HCT116 (cell line): ENCODE results near the gene MEIKIN. TPM values are rescaled to one million over a fixed set of nuclear protein-coding genes. Genes with fewer than 3 reads are reported as not detected.

Experiments used
- ATAC-seq: fragments of 200-7000 bp; cut with Tn5 transposase; 2 replicates; pipeline ENCODE4 v1.9.1; 2020; ENCODE audit warnings: mild to moderate bottlenecking, moderate library complexity
- BruUV-seq: library from RNA; stranded (reverse); fragments of 400-500 nt; replicated peaks from 2 replicates; lab custom pipeline; 2021; lab: Mats Ljungman, UMichigan
- CTCF ChIA-PET: fragments of 300-600 bp; sonication (Branson Sonifier 250); formaldehyde crosslinking; loops from one replicate; lab custom pipeline; 2021; ENCODE audit warnings: antibody characterized with exemption; lab: Charles Lee
- POLR2A ChIA-PET: fragments of 300-600, 350-600 bp; sonication (Branson Sonifier 250); formaldehyde crosslinking; loops from one replicate; lab custom pipeline; 2021; ENCODE audit warnings: antibody characterized with exemption; lab: Charles Lee
- RAD21 ChIA-PET, 2 experiments: fragments of 300-600 bp; sonication (Branson Sonifier 250); formaldehyde crosslinking; loops; one replicate each; lab custom pipeline; 2023; ENCODE audit warnings: low total read pairs in 2 of 2; ENCODE audit not compliant: uncharacterized antibody in 2 of 2, unreplicated experiment in 2 of 2, low non-redundant PET in 1 of 2; lab: Charles Lee
- DNase-seq: peaks from one replicate; pipeline ENCODE4 v3.0.0-alpha.2; 2010; ENCODE audit warnings: low read depth, low spot score
- H2AFZ ChIP-seq: fragments of 200-600 bp; shearing (Covaris generic), sonication (generic); 2 replicates; pipeline ENCODE4 v1.6.1; 2017; ENCODE audit warnings: low read depth, mixed run types, mixed read lengths, antibody characterized with exemption, low read length; ENCODE audit not compliant: poor library complexity, severe bottlenecking
- H3K27ac ChIP-seq: 2 replicates; pipeline ENCODE4 v1.5.1; 2012; ENCODE audit warnings: low read depth, low read length
- H3K27me3 ChIP-seq: fragments of 200-600 bp; sonication (generic); 2 replicates; pipeline ENCODE4 v1.6.1; 2016; ENCODE audit warnings: mixed run types, low read length, mixed read lengths; ENCODE audit not compliant: insufficient read depth
- H3K36me3 ChIP-seq, 2 experiments: fragments of 200-500 bp in 1 of 2; fragments of 200-600 bp in 1 of 2; sonication (Bioruptor generic) in 1 of 2; sonication (generic) in 1 of 2; 2 replicates each; pipeline versions ENCODE4 v1.5.1 to v1.6.1; 2014 to 2016; ENCODE audit warnings: low read length in 2 of 2, inconsistent platforms in 1 of 2, mixed read lengths in 1 of 2, mixed run types in 1 of 2; ENCODE audit not compliant: insufficient read depth in 2 of 2, control insufficient read depth in 1 of 2
- H3K4me1 ChIP-seq, 2 experiments: fragments of 200-600 bp in 1 of 2; sonication (generic) in 1 of 2; 2 replicates each; pipeline versions ENCODE4 v1.5.1 to v1.6.1; 2012 to 2017; ENCODE audit warnings: low read length in 2 of 2, inconsistent platforms in 1 of 2, mild to moderate bottlenecking in 1 of 2, mixed read lengths in 1 of 2, mixed run types in 1 of 2, moderate library complexity in 1 of 2; ENCODE audit not compliant: insufficient read depth in 2 of 2, control insufficient read depth in 1 of 2
- H3K4me2 ChIP-seq: fragments of 200-600 bp; sonication (generic); 2 replicates; pipeline ENCODE4 v1.6.1; 2017; ENCODE audit warnings: mixed run types, low read length, mixed read lengths
- H3K4me3 ChIP-seq, 2 experiments: fragments of 200-600 bp in 1 of 2; sonication (generic) in 1 of 2; replicated peaks in 1 of 2; 2 replicates each; pipeline ENCODE4 v1.5.1; 2011 to 2016; ENCODE audit warnings: low read length in 2 of 2, control low read depth in 1 of 2, low read depth in 1 of 2, mild to moderate bottlenecking in 1 of 2, mixed read lengths in 1 of 2, mixed run types in 1 of 2
- H3K79me2 ChIP-seq: fragments of 200-600 bp; sonication (generic); 2 replicates; pipeline ENCODE4 v1.6.1; 2017; ENCODE audit warnings: mild to moderate bottlenecking, mixed run types, low read length, moderate library complexity, mixed read lengths; ENCODE audit not compliant: insufficient read depth
- H3K9ac ChIP-seq: fragments of 200-600 bp; sonication (generic); 2 replicates; pipeline ENCODE4 v1.6.1; 2016; ENCODE audit warnings: low read length, mixed read lengths
- H3K9me2 ChIP-seq: fragments of 200-600 bp; sonication (generic), shearing (Covaris generic); 2 replicates; pipeline ENCODE4 v1.6.1; 2017; ENCODE audit warnings: mixed run types, mild to moderate bottlenecking, moderate library complexity; ENCODE audit not compliant: insufficient read depth
- H3K9me3 ChIP-seq, 2 experiments: fragments of 200-500 bp in 1 of 2; fragments of 200-600 bp in 1 of 2; sonication (Bioruptor generic) in 1 of 2; sonication (generic) in 1 of 2; 2 replicates each; pipeline ENCODE4 v1.6.1; 2014 to 2017; ENCODE audit warnings: low read length in 2 of 2, mixed read lengths in 2 of 2, inconsistent platforms in 1 of 2, low read depth in 1 of 2, mild to moderate bottlenecking in 1 of 2, mixed run types in 1 of 2, moderate library complexity in 1 of 2; ENCODE audit not compliant: control insufficient read depth in 1 of 2, insufficient read depth in 1 of 2
- H4K20me1 ChIP-seq: fragments of 200-600 bp; sonication (generic), shearing (Covaris generic); 2 replicates; pipeline ENCODE4 v1.6.1; 2017; ENCODE audit warnings: mixed run types, mild to moderate bottlenecking, moderate library complexity; ENCODE audit not compliant: insufficient read depth
- ATF3 ChIP-seq: IDR thresholded peaks from 2 replicates; pipeline ENCODE4 v1.6.1; 2012
- CBX3 ChIP-seq: IDR thresholded peaks from 2 replicates; pipeline ENCODE4 v1.6.1; 2012; ENCODE audit warnings: low read depth
- CEBPB ChIP-seq: IDR thresholded peaks from 2 replicates; pipeline ENCODE4 v1.6.1; 2012; ENCODE audit warnings: low read depth
- EGR1 ChIP-seq: IDR thresholded peaks from 2 replicates; pipeline ENCODE4 v1.6.1; 2012; ENCODE audit warnings: low read depth
- ELF1 ChIP-seq: IDR thresholded peaks from 2 replicates; pipeline ENCODE4 v1.6.1; 2012; ENCODE audit warnings: low read depth, borderline replicate concordance
- MAX ChIP-seq: IDR thresholded peaks from 2 replicates; pipeline ENCODE4 v1.6.1; 2012
- POLR2AphosphoS5 ChIP-seq: IDR thresholded peaks from 2 replicates; pipeline ENCODE4 v1.6.1; 2011; ENCODE audit warnings: mild to moderate bottlenecking, low read depth, low read length, moderate library complexity
- REST ChIP-seq: IDR thresholded peaks from 2 replicates; pipeline ENCODE4 v1.6.1; 2012; ENCODE audit warnings: low read depth
- SRF ChIP-seq: IDR thresholded peaks from 2 replicates; pipeline ENCODE4 v1.6.1; 2012; ENCODE audit warnings: low read depth
- ZBTB33 ChIP-seq: IDR thresholded peaks from 2 replicates; pipeline ENCODE4 v1.6.1; 2011; ENCODE audit warnings: mild to moderate bottlenecking, low read length, moderate library complexity; ENCODE audit not compliant: insufficient replicate concordance; ENCODE audit errors: extremely low read depth
- ZFX ChIP-seq: fragments of 450-650 bp; IDR thresholded peaks from 2 replicates; pipeline ENCODE4 v1.6.1; 2017
- intact Hi-C: fragments of 100-400 bp; cut with micrococcal nuclease; formaldehyde crosslinking; loops from 2 replicates; pipeline ENCODE4 v1.10.0; 2022
- total RNA-seq: library from RNA; stranded (reverse); gene quantifications from one replicate; pipeline ENCODE4 v1.2.1, GENCODE V29; 2021; ENCODE audit not compliant: unreplicated experiment

Gene MEIKIN
- total RNA-seq, 1 experiment from 2014 or later = not detected

- TF ChIP-seq ZBTB33 (no peak), SRF (no peak), EGR1 (no peak), REST (no peak), MAX (no peak), CBX3 (no peak)
These were observed 152.6 kb downstream of the MEIKIN start (continued) for GRCh38 chr5:131792896-131793295.

GRCh38 chr5:131791866-131792265 lies 153.6 kb downstream of the MEIKIN start:
- Histone ChIP-seq H3K27me3 (no peaks in the 10 kb centered on the region), H3K4me1 (peaks cover 0 to 9% of the 10 kb centered on the region in 2 experiments; a peak in 3 of 4 replicates), H4K20me1 (no peaks in the 10 kb centered on the region), H3K27ac (no peak overlapping the region), H3K9me3 (no peaks in the 10 kb centered on the region), H3K4me2 (no peak overlapping the region), H3K9ac (no peak overlapping the region), H3K9me2 (no peaks in the 10 kb centered on the region), H3K36me3 (no peaks in the 10 kb centered on the region), H3K79me2 (peaks cover 92% of the 10 kb centered on the region), H3K4me3 (no peak overlapping the region), H2AFZ (no peak overlapping the region)
- CTCF ChIA-PET = no interaction called here
- intact Hi-C loops = no loop called here
- no TSS peak for BruUV-seq
- DNase-seq = no peak
- POLR2A ChIA-PET = no interaction called here
- no peak for ATAC-seq
- RAD21 ChIA-PET = no interaction called here
- TF ChIP-seq SRF = no peak
- TF ChIP-seq POLR2AphosphoS5 = no peak
- no peak for TF ChIP-seq CEBPB
- no peak for TF ChIP-seq ZFX
- TF ChIP-seq ATF3 = no peak
- no peak for TF ChIP-seq ELF1
- TF ChIP-seq CBX3 = no peak
